ENCODE results near the gene CDK8. TPM values are rescaled to one million over a fixed set of nuclear protein-coding genes. Genes with fewer than 3 reads are reported as not detected.
A peak's percentile ranks its signal among the peaks of the same experiment; 100 is the strongest.
"Not testable (repeated sequence)": the region's sequence is repeated elsewhere in the genome, so short reads cannot be mapped to it uniquely, and the experiment has no call there.

CDK8 gene
- total RNA-seq, 1 experiment from 2014 or later, result 16.5 TPM

GRCh38 chr13:26316095-26316494, 62.2 kb downstream of the CDK8 start:
- DNase-seq (ENCODE audit: low read depth), result not testable (repeated sequence)

- no peak for DNase-seq (ENCODE audit: low read depth)
These were observed 66.8 kb downstream of the CDK8 start for GRCh38 chr13:26320766-26321165.

GRCh38 chr13:26323127-26323526, 69.2 kb downstream of the CDK8 start:
- DNase-seq (ENCODE audit: low read depth), result no peak

GRCh38 chr13:26323764-26324163, 69.8 kb downstream of the CDK8 start:
- DNase-seq (ENCODE audit: low read depth), result no peak

- no peak for DNase-seq (ENCODE audit: low read depth)
These were observed 70.4 kb downstream of the CDK8 start for GRCh38 chr13:26324294-26324693.

- no peak for DNase-seq (ENCODE audit: low read depth)
These were observed 70.9 kb downstream of the CDK8 start for GRCh38 chr13:26324867-26325266.

GRCh38 chr13:26325876-26326275, 71.9 kb downstream of the CDK8 start:
- DNase-seq (ENCODE audit: low read depth), result no peak

GRCh38 chr13:26326562-26326961, 72.6 kb downstream of the CDK8 start:
- no peak for DNase-seq (ENCODE audit: low read depth)

GRCh38 chr13:26327940-26328725, 74.2 kb downstream of the CDK8 start:
- no peak for DNase-seq (ENCODE audit: low read depth)

- no peak for DNase-seq (ENCODE audit: low read depth)
These were observed 81.2 kb downstream of the CDK8 start for GRCh38 chr13:26335158-26335557.

GRCh38 chr13:26340807-26341206, 86.9 kb downstream of the CDK8 start:
- no peak for DNase-seq (ENCODE audit: low read depth)

GRCh38 chr13:26342898-26343297, 89.0 kb downstream of the CDK8 start:
- peak; percentile 1 for DNase-seq (ENCODE audit: low read depth)

GRCh38 chr13:26343816-26344215, 89.9 kb downstream of the CDK8 start:
- DNase-seq (ENCODE audit: low read depth), result peak; percentile 7

- DNase-seq (ENCODE audit: low read depth), result no peak
These were observed 91.1 kb downstream of the CDK8 start for GRCh38 chr13:26344980-26345379.

- DNase-seq (ENCODE audit: low read depth), result no peak
These were observed 95.0 kb downstream of the CDK8 start for GRCh38 chr13:26348966-26349365.

- no peak for DNase-seq (ENCODE audit: low read depth)
These were observed 108.3 kb downstream of the CDK8 start for GRCh38 chr13:26362261-26362660.

- DNase-seq (ENCODE audit: low read depth), result no peak
These were observed 116.6 kb downstream of the CDK8 start for GRCh38 chr13:26370553-26370952.

- DNase-seq (ENCODE audit: low read depth), result no peak
These were observed 118.8 kb downstream of the CDK8 start for GRCh38 chr13:26372747-26373146.

GRCh38 chr13:26376430-26376829, 122.5 kb downstream of the CDK8 start:
- DNase-seq (ENCODE audit: low read depth), result no peak

GRCh38 chr13:26377038-26377437, 123.1 kb downstream of the CDK8 start:
- peak; percentile 5 for DNase-seq (ENCODE audit: low read depth)

GRCh38 chr13:26378116-26378515, 124.2 kb downstream of the CDK8 start:
- no peak for DNase-seq (ENCODE audit: low read depth)

GRCh38 chr13:26379831-26380230, 125.9 kb downstream of the CDK8 start:
- no peak for DNase-seq (ENCODE audit: low read depth)

GRCh38 chr13:26380930-26381329, 127.0 kb downstream of the CDK8 start:
- DNase-seq (ENCODE audit: low read depth), result no peak

GRCh38 chr13:26382366-26382765, 128.4 kb downstream of the CDK8 start:
- DNase-seq (ENCODE audit: low read depth), result no peak

Data from Daoy (cell line).